PC-9 (cell line): ENCODE measurements around the gene IL3. TPM values are rescaled to one million over a fixed set of nuclear protein-coding genes. Genes with fewer than 3 reads are reported as not detected.
A peak's percentile ranks its signal among the peaks of the same experiment; 100 is the strongest.

Experiments
- BruUV-seq: library from RNA; stranded (reverse); fragments of 400-500 nt; replicated peaks from 2 replicates; lab custom pipeline; 2021; lab: Mats Ljungman, UMichigan
- CTCF ChIA-PET: fragments of 300-600 bp; sonication (Branson Sonifier 250); formaldehyde crosslinking; loops from one replicate; lab custom pipeline; 2022; ENCODE audit warnings: antibody characterized with exemption; lab: Charles Lee
- POLR2A ChIA-PET: fragments of 300-600 bp; sonication (Branson Sonifier 250); formaldehyde crosslinking; loops from one replicate; lab custom pipeline; 2022; ENCODE audit warnings: antibody characterized with exemption; ENCODE audit not compliant: unreplicated experiment; lab: Charles Lee
- DNase-seq, 2 experiments: peaks; one replicate each; pipeline versions ENCODE4 v3.0.0 to v3.0.0-alpha.2; 2015 to 2022; ENCODE audit warnings: mixed read lengths in 1 of 2
- H2AFZ ChIP-seq: fragments of 200-600 bp; sonication (generic); 2 replicates; pipeline ENCODE4 v1.8.1; 2017; ENCODE audit warnings: antibody characterized with exemption
- H3F3A ChIP-seq: fragments of 200-600 bp; sonication (generic); 2 replicates; pipeline ENCODE4 v1.8.1; 2017; ENCODE audit warnings: antibody characterized with exemption, mild to moderate bottlenecking, low read depth; ENCODE audit not compliant: insufficient read depth
- H3K27ac ChIP-seq: fragments of 200-600 bp; sonication (generic); 2 replicates; pipeline ENCODE4 v1.6.1; 2016; ENCODE audit warnings: mixed run types
- H3K27me3 ChIP-seq: fragments of 200-600 bp; sonication (generic); 2 replicates; pipeline ENCODE4 v1.6.1; 2016; ENCODE audit warnings: low read depth, mixed run types; ENCODE audit not compliant: insufficient read depth
- H3K36me3 ChIP-seq: fragments of 200-600 bp; sonication (generic); 2 replicates; pipeline ENCODE4 v1.6.1; 2016; ENCODE audit warnings: low read depth, mixed run types
- H3K4me1 ChIP-seq: fragments of 200-600 bp; sonication (generic); replicated peaks from 2 replicates; pipeline ENCODE4 v1.6.1; 2016; ENCODE audit warnings: mixed run types; ENCODE audit not compliant: insufficient read depth
- H3K4me2 ChIP-seq: fragments of 200-600 bp; sonication (generic); 2 replicates; pipeline ENCODE4 v1.6.1; 2017; ENCODE audit warnings: mixed run types
- H3K4me3 ChIP-seq: fragments of 200-600 bp; sonication (generic); 2 replicates; pipeline ENCODE4 v1.6.1; 2016; ENCODE audit warnings: mixed run types
- H3K79me2 ChIP-seq: fragments of 200-600 bp; sonication (generic); 2 replicates; pipeline ENCODE4 v1.6.1; 2017; ENCODE audit warnings: low read depth, mixed run types
- H3K9me2 ChIP-seq: fragments of 200-600 bp; sonication (generic); 2 replicates; pipeline ENCODE4 v1.8.1; 2017; ENCODE audit warnings: mild to moderate bottlenecking; ENCODE audit not compliant: insufficient read depth
- H3K9me3 ChIP-seq: fragments of 200-600 bp; sonication (generic); 2 replicates; pipeline ENCODE4 v1.8.1; 2016; ENCODE audit warnings: low read depth; ENCODE audit not compliant: insufficient read depth
- H4K20me1 ChIP-seq: fragments of 200-600 bp; sonication (generic); 2 replicates; pipeline ENCODE4 v1.8.1; 2017; ENCODE audit not compliant: insufficient read depth
- CTCF ChIP-seq: fragments of 200-600 bp; sonication (generic); conservative IDR thresholded peaks from 2 replicates; pipeline ENCODE4 v1.6.1; 2017; ENCODE audit warnings: mixed run types, antibody characterized with exemption, mild to moderate bottlenecking, moderate library complexity
- EZH2 ChIP-seq: fragments of 200-600 bp; sonication (generic); IDR thresholded peaks from 2 replicates; pipeline ENCODE4 v1.8.0; 2017; ENCODE audit warnings: antibody characterized with exemption, low read depth
- intact Hi-C: fragments of 100-400 bp; cut with micrococcal nuclease; formaldehyde crosslinking; loops from one replicate; pipeline ENCODE4 v1.10.0; 2022; ENCODE audit not compliant: unreplicated experiment
- total RNA-seq: library from RNA; stranded (reverse); gene quantifications from 2 replicates; pipeline ENCODE4 v1.2.3, GENCODE V29; 2021

Gene IL3
- total RNA-seq, 1 experiment from 2014 or later: not detected

- ChIA-PET POLR2A (no interaction called here), CTCF (no interaction called here)
- Histone ChIP-seq H3K4me1 (peaks cover 60% of the 10 kb centered on the region), H3K9me2 (no peaks in the 10 kb centered on the region), H3K27ac (peak overlapping the region; percentile 88), H3K79me2 (no peaks in the 10 kb centered on the region), H3K27me3 (no peaks in the 10 kb centered on the region), H3K4me2 (peak overlapping the region; percentile 59), H3K4me3 (no peak overlapping the region), H3K9me3 (no peaks in the 10 kb centered on the region), H3F3A (peaks cover 41% of the 10 kb centered on the region), H4K20me1 (no peaks in the 10 kb centered on the region), H3K36me3 (no peaks in the 10 kb centered on the region), H2AFZ (no peak overlapping the region)
- intact Hi-C loops: no loop called here
- TF ChIP-seq EZH2: no peak
- no peak for TF ChIP-seq CTCF
- DNase-seq: no peak
- BruUV-seq: no TSS peak
Observed at GRCh38 chr5:132101385-132101880, 41.0 kb downstream of the IL3 start.

GRCh38 chr5:132102101-132102701 lies 41.7 kb downstream of the IL3 start:
- no peaks in the 10 kb centered on the region for H4K20me1 ChIP-seq
- no TSS peak for BruUV-seq
- peak in 1 of 2 experiments; percentile 65 for DNase-seq
- H3K79me2 ChIP-seq: no peaks in the 10 kb centered on the region
- H3K4me3 ChIP-seq: no peak overlapping the region
- peaks cover 60% of the 10 kb centered on the region for H3K4me1 ChIP-seq
- CTCF ChIA-PET: no interaction called here
- no peaks in the 10 kb centered on the region for H3K9me3 ChIP-seq
- no peak for TF ChIP-seq CTCF
- no peak for TF ChIP-seq EZH2
- H3K36me3 ChIP-seq: no peaks in the 10 kb centered on the region
- peak overlapping the region; percentile 88 for H3K27ac ChIP-seq
- H2AFZ ChIP-seq: no peak overlapping the region
- no peaks in the 10 kb centered on the region for H3K27me3 ChIP-seq
- peak overlapping the region; percentile 59 for H3K4me2 ChIP-seq
- no peaks in the 10 kb centered on the region for H3K9me2 ChIP-seq
- intact Hi-C loops: loop anchor here (2.0 kb wide), 1 partner anchor 27 kb away; no protein-coding TSS in a partner anchor
- peaks cover 41% of the 10 kb centered on the region for H3F3A ChIP-seq
- POLR2A ChIA-PET: no interaction called here

GRCh38 chr5:132102944-132103331 lies 42.5 kb downstream of the IL3 start:
- TF ChIP-seq CTCF (no peak), EZH2 (no peak)
- Histone ChIP-seq H3K9me2 (no peaks in the 10 kb centered on the region), H3K36me3 (no peaks in the 10 kb centered on the region), H3K4me2 (peak overlapping the region; percentile 59), H3K27me3 (no peaks in the 10 kb centered on the region), H3K79me2 (no peaks in the 10 kb centered on the region), H3K4me3 (no peak overlapping the region), H3K4me1 (peaks cover 60% of the 10 kb centered on the region), H4K20me1 (no peaks in the 10 kb centered on the region), H3F3A (peaks cover 41% of the 10 kb centered on the region), H3K9me3 (no peaks in the 10 kb centered on the region), H2AFZ (no peak overlapping the region), H3K27ac (peak overlapping the region; percentile 88)
- intact Hi-C loops: loop anchor here (1.0 to 2.0 kb wide), 2 partner anchors 13 to 28 kb away; no protein-coding TSS in a partner anchor
- ChIA-PET POLR2A (no interaction called here), CTCF (interaction anchor here (0.5 kb wide), 1 partner anchor 32 kb away, joined by 3 read pairs; no protein-coding TSS in a partner anchor)
- no peak for DNase-seq
- TSS peak; percentile 44 for BruUV-seq
